Measurements from ENCODE around the gene GALNT18.

Gene GALNT18

DNA sequence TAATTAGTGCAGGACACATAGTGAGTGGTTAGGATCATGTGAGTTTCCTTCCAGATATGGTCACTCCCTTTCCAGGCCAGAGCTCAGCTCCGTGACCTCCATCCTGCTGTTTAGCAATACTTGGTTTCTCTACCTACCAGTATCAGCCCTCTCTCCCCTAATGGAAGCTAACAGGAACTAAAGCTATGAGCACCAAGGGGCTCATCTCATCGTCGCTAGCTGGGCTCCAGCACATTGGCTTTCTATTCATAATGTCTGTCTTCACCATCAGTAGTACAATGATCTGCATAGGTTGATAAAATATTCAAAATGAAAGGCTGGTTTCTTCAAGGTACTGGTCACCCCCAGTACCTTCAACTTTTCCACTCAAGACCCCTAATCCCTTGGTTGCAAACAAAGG, 2.4 kb upstream of the GALNT18 start:
- H3K27me3 ChIP-seq (ENCODE audit: control insufficient read depth in 1 of 2, insufficient read depth in 2 of 2, low read length in 2 of 2): no peaks in the 10 kb centered on the region
- no peak overlapping the region for H3K9ac ChIP-seq (ENCODE audit: low read length)
- no peak overlapping the region for H3K27ac ChIP-seq (ENCODE audit: low read depth, low read length)
- peaks cover 25% of the 10 kb centered on the region for H3K4me1 ChIP-seq (ENCODE audit: insufficient read depth, low read length)
- no peak overlapping the region for H3K4me3 ChIP-seq (ENCODE audit: low read depth in 1 of 2, low read length in 2 of 2)
- H3K36me3 ChIP-seq (ENCODE audit: insufficient read depth, low read length): no peaks in the 10 kb centered on the region
- no peaks in the 10 kb centered on the region for H3K9me3 ChIP-seq (ENCODE audit: low read length)

DNA sequence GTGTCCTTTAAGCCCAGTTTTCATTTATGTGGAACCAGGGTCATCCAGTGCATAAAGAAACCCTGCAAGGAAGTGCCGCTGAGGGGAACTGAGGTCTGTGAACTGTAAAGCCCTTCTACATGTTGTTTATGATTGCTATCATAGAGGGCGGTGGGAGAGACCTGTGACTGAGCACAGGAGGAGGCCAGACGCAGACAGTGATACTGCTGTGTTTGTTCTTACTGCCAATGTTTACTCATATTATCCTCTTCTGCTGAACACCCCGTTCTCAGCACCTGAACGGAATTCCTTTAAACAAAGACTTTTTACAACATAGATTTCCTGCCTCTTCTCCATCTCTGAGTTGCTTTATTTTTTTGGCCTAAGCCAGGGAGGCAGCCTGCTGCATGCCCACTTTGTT, 967 bp upstream of the GALNT18 start:
- no peaks in the 10 kb centered on the region for H3K36me3 ChIP-seq (ENCODE audit: insufficient read depth, low read length)
- H3K9me3 ChIP-seq (ENCODE audit: low read length): no peaks in the 10 kb centered on the region
- peaks cover 35% of the 10 kb centered on the region for H3K4me1 ChIP-seq (ENCODE audit: insufficient read depth, low read length)
- H3K27me3 ChIP-seq (ENCODE audit: control insufficient read depth in 1 of 2, insufficient read depth in 2 of 2, low read length in 2 of 2): no peaks in the 10 kb centered on the region
- H3K9ac ChIP-seq (ENCODE audit: low read length): no peak overlapping the region
- H3K27ac ChIP-seq (ENCODE audit: low read depth, low read length): peak overlapping the region; percentile 59
- H3K4me3 ChIP-seq (ENCODE audit: low read depth in 1 of 2, low read length in 2 of 2): no peak overlapping the region

GRCh38 chr11:11622340-11622706, 518 bp upstream of the GALNT18 start:
- H3K9me3 ChIP-seq (ENCODE audit: low read length): no peaks in the 10 kb centered on the region
- peaks cover 37% of the 10 kb centered on the region for H3K4me1 ChIP-seq (ENCODE audit: insufficient read depth, low read length)
- H3K27ac ChIP-seq (ENCODE audit: low read depth, low read length): peak overlapping the region; percentile 77
- no peaks in the 10 kb centered on the region for H3K27me3 ChIP-seq (ENCODE audit: control insufficient read depth in 1 of 2, insufficient read depth in 2 of 2, low read length in 2 of 2)
- H3K4me3 ChIP-seq (ENCODE audit: low read depth in 1 of 2, low read length in 2 of 2): peak overlapping the region in 1 of 2 donors; percentile 21
- H3K36me3 ChIP-seq (ENCODE audit: insufficient read depth, low read length): no peaks in the 10 kb centered on the region
- H3K9ac ChIP-seq (ENCODE audit: low read length): no peak overlapping the region

DNA sequence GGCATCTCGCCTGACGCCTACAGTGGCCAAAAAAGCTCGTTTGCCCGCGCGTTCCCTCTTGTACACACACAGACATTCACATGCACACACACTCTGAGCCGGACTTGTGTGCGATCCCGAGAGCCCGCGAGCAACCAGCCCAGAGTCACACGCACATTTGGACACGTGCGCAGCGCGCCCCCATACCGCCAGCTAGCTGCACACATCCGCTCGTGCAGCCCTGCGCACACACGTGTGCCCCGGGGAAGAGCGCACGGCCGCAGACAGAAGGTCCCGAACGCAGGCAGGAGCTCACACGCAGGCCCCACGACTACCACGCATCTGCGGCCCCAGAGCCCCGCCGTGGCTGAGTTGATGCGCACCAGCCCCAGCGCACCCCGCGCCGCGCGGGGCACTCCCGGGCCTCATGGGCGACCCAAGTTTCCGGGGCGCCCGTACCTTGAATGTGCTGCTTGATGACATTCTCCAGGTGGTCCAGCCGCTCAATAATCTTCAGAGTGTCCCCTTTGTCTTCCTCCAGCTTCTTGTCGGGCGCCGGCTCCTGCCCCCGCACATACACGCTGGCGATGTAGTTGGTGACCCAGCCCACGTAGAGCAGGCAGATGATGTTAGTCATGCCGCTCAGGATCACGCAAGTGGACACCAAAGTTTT, 758 bp downstream of the GALNT18 start:
- Histone ChIP-seq H3K27ac (ENCODE audit: low read depth, low read length) (peak overlapping the region; percentile 70), H3K9ac (ENCODE audit: low read length) (peak overlapping the region; percentile 33), H3K4me1 (ENCODE audit: insufficient read depth, low read length) (peaks cover 37% of the 10 kb centered on the region), H3K27me3 (ENCODE audit: control insufficient read depth in 1 of 2, insufficient read depth in 2 of 2, low read length in 2 of 2) (no peaks in the 10 kb centered on the region), H3K4me3 (ENCODE audit: low read depth in 1 of 2, low read length in 2 of 2) (peak overlapping the region; percentile 49 to 83), H3K9me3 (ENCODE audit: low read length) (no peaks in the 10 kb centered on the region), H3K36me3 (ENCODE audit: insufficient read depth, low read length) (no peaks in the 10 kb centered on the region)

- Histone ChIP-seq H3K27me3 (ENCODE audit: control insufficient read depth in 1 of 2, insufficient read depth in 2 of 2, low read length in 2 of 2) (no peaks in the 10 kb centered on the region), H3K36me3 (ENCODE audit: insufficient read depth, low read length) (no peaks in the 10 kb centered on the region), H3K4me1 (ENCODE audit: insufficient read depth, low read length) (peaks cover 37% of the 10 kb centered on the region), H3K4me3 (ENCODE audit: low read depth in 1 of 2, low read length in 2 of 2) (peak overlapping the region; percentile 49 to 83), H3K27ac (ENCODE audit: low read depth, low read length) (peak overlapping the region; percentile 70), H3K9me3 (ENCODE audit: low read length) (no peaks in the 10 kb centered on the region), H3K9ac (ENCODE audit: low read length) (peak overlapping the region; percentile 25)
Observed at GRCh38 chr11:11620173-11620920, 1.5 kb downstream of the GALNT18 start.

- H3K4me3 ChIP-seq (ENCODE audit: low read depth in 1 of 2, low read length in 2 of 2): no peak overlapping the region
Observed at GRCh38 chr11:11618973-11619435, 2.8 kb downstream of the GALNT18 start.

DNA sequence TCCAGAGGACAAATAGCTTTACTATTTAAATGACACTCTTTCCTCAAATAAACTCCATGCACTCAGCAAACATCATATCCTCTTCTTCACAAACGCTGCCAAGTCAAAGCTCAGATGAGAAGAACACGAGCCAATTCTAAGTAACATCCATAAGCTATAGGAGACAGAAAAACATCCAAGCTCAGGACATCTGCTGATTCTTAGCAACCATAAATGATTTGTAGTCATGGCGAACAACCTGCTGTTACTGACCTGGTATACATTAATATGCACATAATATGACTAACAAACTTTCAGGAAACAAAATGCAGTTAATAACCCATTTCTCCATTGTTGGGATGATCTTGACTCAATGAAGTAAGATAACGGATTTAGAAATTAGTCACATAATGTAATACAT, 6.7 kb downstream of the GALNT18 start:
- Histone ChIP-seq H3K4me3 (ENCODE audit: low read depth in 1 of 2, low read length in 2 of 2) (no peak overlapping the region), H3K9me3 (ENCODE audit: low read length) (no peaks in the 10 kb centered on the region), H3K27ac (ENCODE audit: low read depth, low read length) (no peak overlapping the region), H3K27me3 (ENCODE audit: control insufficient read depth in 1 of 2, insufficient read depth in 2 of 2, low read length in 2 of 2) (no peaks in the 10 kb centered on the region), H3K9ac (ENCODE audit: low read length) (no peak overlapping the region), H3K36me3 (ENCODE audit: insufficient read depth, low read length) (no peaks in the 10 kb centered on the region), H3K4me1 (ENCODE audit: insufficient read depth, low read length) (peaks cover 27% of the 10 kb centered on the region)

More at GRCh38 chr11:11618973-11619435, 2.8 kb downstream of the GALNT18 start:
- Histone ChIP-seq H3K27ac (ENCODE audit: low read depth, low read length) (no peak overlapping the region), H3K9me3 (ENCODE audit: low read length) (no peaks in the 10 kb centered on the region), H3K36me3 (ENCODE audit: insufficient read depth, low read length) (no peaks in the 10 kb centered on the region), H3K9ac (ENCODE audit: low read length) (no peak overlapping the region), H3K27me3 (ENCODE audit: control insufficient read depth in 1 of 2, insufficient read depth in 2 of 2, low read length in 2 of 2) (no peaks in the 10 kb centered on the region), H3K4me1 (ENCODE audit: insufficient read depth, low read length) (peaks cover 39% of the 10 kb centered on the region)

DNA sequence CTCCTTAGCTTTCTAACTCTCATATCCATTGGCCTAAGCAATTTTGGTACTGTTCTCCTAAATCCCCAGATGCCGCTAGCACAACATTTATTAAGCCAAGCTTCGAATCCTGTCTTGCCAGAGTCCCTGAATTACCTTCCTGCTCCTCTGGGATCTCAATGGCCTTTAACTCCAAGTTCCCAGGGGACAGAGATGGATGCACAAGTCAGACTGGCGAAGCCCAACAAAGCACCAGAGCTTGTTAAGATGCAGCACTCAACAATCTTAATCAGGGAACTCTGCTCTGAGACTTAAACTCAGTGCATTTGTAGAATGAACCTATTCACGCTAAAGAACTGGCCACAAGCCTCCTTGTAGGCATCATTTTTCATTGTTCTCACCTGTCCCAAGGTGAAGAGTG, 9.4 kb downstream of the GALNT18 start:
- no peaks in the 10 kb centered on the region for H3K27me3 ChIP-seq (ENCODE audit: control insufficient read depth in 1 of 2, insufficient read depth in 2 of 2, low read length in 2 of 2)
- no peak overlapping the region for H3K9ac ChIP-seq (ENCODE audit: low read length)
- H3K27ac ChIP-seq (ENCODE audit: low read depth, low read length): no peak overlapping the region
- no peak overlapping the region for H3K4me3 ChIP-seq (ENCODE audit: low read depth in 1 of 2, low read length in 2 of 2)
- H3K36me3 ChIP-seq (ENCODE audit: insufficient read depth, low read length): no peaks in the 10 kb centered on the region
- no peaks in the 10 kb centered on the region for H3K9me3 ChIP-seq (ENCODE audit: low read length)
- peaks cover 9% of the 10 kb centered on the region for H3K4me1 ChIP-seq (ENCODE audit: insufficient read depth, low read length)

DNA sequence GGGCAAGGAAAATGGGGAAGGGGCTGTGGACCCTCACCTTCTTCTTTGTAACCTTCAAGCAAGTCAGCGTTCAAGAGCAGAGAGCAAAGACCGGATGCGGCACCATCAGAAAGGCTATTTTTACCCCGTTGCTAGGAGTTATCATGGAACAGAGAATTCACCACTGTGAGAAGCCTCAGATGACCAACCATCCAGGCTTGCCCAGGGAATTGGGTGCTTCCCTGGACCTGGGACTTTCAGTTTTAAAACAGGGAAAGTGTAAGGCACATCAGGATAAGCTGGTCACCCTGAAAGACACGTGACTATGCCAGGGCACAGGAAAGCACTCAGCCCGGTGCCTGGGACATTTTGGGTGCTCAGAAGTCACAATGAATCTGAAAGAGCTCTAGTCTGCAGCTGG, 10.4 kb downstream of the GALNT18 start:
- no peak overlapping the region for H3K27ac ChIP-seq (ENCODE audit: low read depth, low read length)
- no peak overlapping the region for H3K4me3 ChIP-seq (ENCODE audit: low read depth in 1 of 2, low read length in 2 of 2)
- no peaks in the 10 kb centered on the region for H3K9me3 ChIP-seq (ENCODE audit: low read length)
- peaks cover 10% of the 10 kb centered on the region for H3K4me1 ChIP-seq (ENCODE audit: insufficient read depth, low read length)
- no peak overlapping the region for H3K9ac ChIP-seq (ENCODE audit: low read length)
- H3K27me3 ChIP-seq (ENCODE audit: control insufficient read depth in 1 of 2, insufficient read depth in 2 of 2, low read length in 2 of 2): no peaks in the 10 kb centered on the region
- no peaks in the 10 kb centered on the region for H3K36me3 ChIP-seq (ENCODE audit: insufficient read depth, low read length)

DNA sequence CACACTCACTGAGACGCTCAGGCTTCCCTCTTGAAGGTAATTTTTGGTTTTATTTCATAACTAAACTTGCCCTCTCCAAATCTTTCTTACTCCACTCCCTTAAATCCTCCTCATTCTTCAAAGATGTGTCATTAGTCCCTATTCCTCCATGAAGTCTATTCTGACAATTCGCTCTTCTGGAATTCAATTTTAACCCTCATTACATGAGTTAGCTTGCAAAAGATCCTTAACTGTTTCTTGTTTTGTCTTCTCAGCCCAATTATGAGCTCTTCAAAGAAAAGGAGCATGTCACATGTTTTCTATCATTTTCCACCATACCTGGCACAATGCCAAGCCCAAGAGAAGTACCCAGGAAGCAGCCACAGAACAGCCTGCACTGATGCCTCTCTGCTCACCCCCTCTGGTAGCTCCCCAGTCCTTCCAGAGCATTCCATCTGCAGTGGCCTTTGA, 13.0 kb downstream of the GALNT18 start:
- no peaks in the 10 kb centered on the region for H3K9me3 ChIP-seq (ENCODE audit: low read length)
- H3K36me3 ChIP-seq (ENCODE audit: insufficient read depth, low read length): no peaks in the 10 kb centered on the region
- H3K4me1 ChIP-seq (ENCODE audit: insufficient read depth, low read length): peaks cover 7% of the 10 kb centered on the region
- H3K4me3 ChIP-seq (ENCODE audit: low read depth in 1 of 2, low read length in 2 of 2): no peak overlapping the region
- no peak overlapping the region for H3K9ac ChIP-seq (ENCODE audit: low read length)
- no peak overlapping the region for H3K27ac ChIP-seq (ENCODE audit: low read depth, low read length)
- no peaks in the 10 kb centered on the region for H3K27me3 ChIP-seq (ENCODE audit: control insufficient read depth in 1 of 2, insufficient read depth in 2 of 2, low read length in 2 of 2)

DNA sequence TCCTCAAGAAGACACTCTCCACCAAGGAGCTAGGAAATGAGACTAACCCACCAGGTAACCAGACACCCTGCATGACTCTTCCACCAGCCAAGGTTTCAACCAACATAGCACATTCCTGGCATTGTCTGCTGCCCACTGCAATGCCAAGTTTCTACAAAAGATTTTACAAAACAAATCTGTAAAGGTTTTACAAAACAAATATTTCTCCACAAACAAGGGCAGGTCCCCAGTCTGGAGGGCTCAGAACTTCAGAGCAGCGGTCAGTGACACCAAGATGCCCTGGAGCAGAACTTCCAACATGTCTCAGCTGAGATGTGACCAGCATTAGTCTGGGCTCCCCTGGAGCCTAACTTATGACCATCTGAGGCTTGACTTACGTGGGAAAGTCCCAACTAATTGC, 14.0 kb downstream of the GALNT18 start:
- Histone ChIP-seq H3K4me1 (ENCODE audit: insufficient read depth, low read length) (peaks cover 7% of the 10 kb centered on the region), H3K9ac (ENCODE audit: low read length) (no peak overlapping the region), H3K27ac (ENCODE audit: low read depth, low read length) (no peak overlapping the region), H3K4me3 (ENCODE audit: low read depth in 1 of 2, low read length in 2 of 2) (no peak overlapping the region), H3K36me3 (ENCODE audit: insufficient read depth, low read length) (no peaks in the 10 kb centered on the region), H3K9me3 (ENCODE audit: low read length) (no peaks in the 10 kb centered on the region), H3K27me3 (ENCODE audit: control insufficient read depth in 1 of 2, insufficient read depth in 2 of 2, low read length in 2 of 2) (no peaks in the 10 kb centered on the region)
